Caki2 (cell line): ENCODE results near the gene SBNO2. TPM values are rescaled to one million over a fixed set of nuclear protein-coding genes. Genes with fewer than 3 reads are reported as not detected.
"Not testable (repeated sequence)": the region's sequence is repeated elsewhere in the genome, so short reads cannot be mapped to it uniquely, and the experiment has no call there.

Experiments
- DNase-seq: peaks from one replicate; pipeline ENCODE4 v3.0.0-alpha.2; 2015; ENCODE audit warnings: low read depth
- in situ Hi-C: cut with HindIII; loops from 2 replicates; pipeline ENCODE4 v1.10.0; 2016; ENCODE audit warnings: low sequenced_read_pairs, low pct_unique_long_range_greater_than_20kb, mixed read lengths
- total RNA-seq: library from RNA; depleted of rRNA; stranded (reverse); fragments of >200 nt; shearing (Covaris generic); gene quantifications from 2 replicates; pipeline ENCODE4 v1.2.3, GENCODE V29; 2014; ENCODE audit warnings: low replicate concordance

Gene SBNO2
- total RNA-seq, 1 experiment from 2014 or later, result 23.7 TPM

- no peak for DNase-seq
- in situ Hi-C loops, result no loop called here
Measured at GRCh38 chr19:1213391-1214286, 39.6 kb upstream of the SBNO2 start.

DNA sequence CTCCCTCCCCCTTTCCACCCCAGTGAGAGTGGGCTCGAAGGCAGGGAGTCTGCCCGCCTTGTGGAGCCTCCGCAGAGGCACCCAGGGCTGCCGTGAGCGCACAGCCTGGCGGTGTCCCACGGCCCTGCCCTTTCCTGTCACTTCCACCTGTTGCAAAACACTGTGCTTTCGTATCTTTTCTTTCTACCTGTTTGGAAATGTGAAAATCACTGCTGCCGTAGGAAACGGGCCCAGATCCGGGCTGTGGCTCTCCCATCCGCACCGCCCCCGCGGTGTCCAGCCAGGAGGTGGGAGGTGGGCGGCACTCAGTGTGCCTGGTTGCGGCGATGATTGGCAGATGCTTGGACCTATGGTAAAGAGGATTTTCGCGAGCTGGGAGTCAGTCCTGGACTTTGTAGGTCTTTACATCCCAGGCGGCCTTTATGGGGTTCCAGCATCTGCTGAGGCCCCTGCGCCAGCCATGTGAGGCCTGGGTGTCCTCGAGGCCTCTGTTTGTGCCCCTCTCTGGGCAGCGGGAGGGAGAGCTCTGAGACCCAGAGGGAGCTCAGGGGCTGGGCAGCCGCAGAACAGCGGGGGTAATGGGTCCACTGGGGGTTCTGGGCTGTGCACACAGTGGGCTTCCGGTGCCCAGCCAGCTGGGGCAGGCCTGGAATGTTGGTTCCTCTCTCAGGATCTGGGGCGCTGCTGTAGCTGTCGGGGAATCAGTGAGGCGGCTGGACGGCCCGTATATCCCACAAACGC is 37.6 kb upstream of the SBNO2 start:
- in situ Hi-C loops, result no loop called here
- no peak for DNase-seq

GRCh38 chr19:1210227-1210538 is 36.1 kb upstream of the SBNO2 start:
- in situ Hi-C loops, result no loop called here
- no peak for DNase-seq

DNA sequence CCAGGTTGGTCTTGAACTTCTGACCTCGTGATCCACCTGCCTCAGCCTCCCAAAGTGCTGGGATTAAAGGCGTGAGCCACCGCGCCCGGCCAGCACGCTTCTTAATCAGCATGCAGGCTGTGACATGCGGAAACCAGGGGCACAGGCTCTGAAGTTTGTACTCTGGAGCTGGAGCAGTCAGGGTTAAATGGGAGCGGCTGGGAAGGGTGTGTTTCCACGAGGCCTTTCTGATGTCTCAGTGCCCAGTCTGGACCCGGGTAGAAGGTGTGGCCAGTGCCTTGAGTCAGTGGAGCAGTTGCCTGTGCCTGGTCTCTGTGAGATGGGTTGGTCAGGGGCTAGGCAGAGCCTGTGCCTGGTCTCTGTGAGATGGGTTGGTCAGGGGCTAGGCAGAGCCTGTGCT is 34.8 kb upstream of the SBNO2 start:
- DNase-seq, in situ Hi-C loops: not testable (repeated sequence)

GRCh38 chr19:1206864-1207450 is 32.9 kb upstream of the SBNO2 start:
- in situ Hi-C loops, result no loop called here
- DNase-seq, result no peak

GRCh38 chr19:1206150-1206863 is 32.2 kb upstream of the SBNO2 start:
- in situ Hi-C loops, result no loop called here
- DNase-seq, result no peak

- in situ Hi-C loops, result no loop called here
- peak; percentile 89 for DNase-seq
Measured at GRCh38 chr19:1205114-1206099, 31.3 kb upstream of the SBNO2 start, which contains the start of gene STK11. STK11 (plus strand) TSS chr19:1205778; CDS start chr19:1206914, 1,136 bp downstream.

DNA sequence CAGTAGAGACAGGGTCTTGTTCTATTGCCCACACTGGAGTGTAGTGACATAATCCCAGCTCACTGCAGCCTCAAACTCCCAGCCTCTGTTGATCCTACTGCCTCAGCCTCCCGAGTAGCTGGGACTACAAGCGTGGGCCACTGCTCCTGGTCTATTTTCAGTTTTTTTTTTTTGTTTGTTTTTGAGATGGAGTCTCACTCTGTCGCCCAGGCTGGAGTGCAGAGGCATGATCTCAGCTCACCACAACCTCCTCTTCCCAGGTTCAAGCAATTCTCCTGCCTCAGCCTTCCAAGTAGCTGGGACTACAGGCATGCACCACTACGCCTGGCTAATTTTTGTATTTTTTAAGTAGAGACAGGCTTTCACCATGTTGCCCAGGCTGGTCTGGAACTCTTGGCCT is 26.5 kb upstream of the SBNO2 start:
- DNase-seq, in situ Hi-C loops: not testable (repeated sequence)

GRCh38 chr19:1199531-1199930 is 25.5 kb upstream of the SBNO2 start:
- in situ Hi-C loops, result no loop called here

GRCh38 chr19:1189419-1189818 is 15.4 kb upstream of the SBNO2 start:
- in situ Hi-C loops, result no loop called here
- DNase-seq, result peak; percentile 79

More at GRCh38 chr19:1199531-1199930, 25.5 kb upstream of the SBNO2 start:
- DNase-seq, result no peak

- DNase-seq, result peak; percentile 87
- in situ Hi-C loops, result no loop called here
Measured at GRCh38 chr19:1183543-1184172, 9.6 kb upstream of the SBNO2 start.

DNA sequence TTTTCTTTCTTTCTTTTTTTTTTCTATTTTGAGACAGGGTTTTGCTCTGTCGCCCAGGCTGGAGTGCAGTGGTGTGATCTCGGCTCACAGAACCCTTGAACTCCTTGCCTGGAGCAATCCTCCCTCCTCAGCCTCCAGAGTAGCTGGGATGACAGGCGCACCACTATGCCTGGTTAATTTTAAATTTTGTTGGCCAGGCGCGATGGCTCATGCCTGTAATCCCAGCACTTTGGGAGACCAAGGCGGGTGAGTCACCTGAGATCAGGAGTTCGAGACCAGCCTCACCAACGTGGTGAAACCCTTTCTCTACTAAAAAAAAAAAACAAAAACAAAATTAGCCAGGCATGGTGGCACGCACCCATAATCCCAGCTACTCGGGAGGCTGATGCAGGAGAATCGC is 8.7 kb upstream of the SBNO2 start:
- in situ Hi-C loops, result no loop called here

DNA sequence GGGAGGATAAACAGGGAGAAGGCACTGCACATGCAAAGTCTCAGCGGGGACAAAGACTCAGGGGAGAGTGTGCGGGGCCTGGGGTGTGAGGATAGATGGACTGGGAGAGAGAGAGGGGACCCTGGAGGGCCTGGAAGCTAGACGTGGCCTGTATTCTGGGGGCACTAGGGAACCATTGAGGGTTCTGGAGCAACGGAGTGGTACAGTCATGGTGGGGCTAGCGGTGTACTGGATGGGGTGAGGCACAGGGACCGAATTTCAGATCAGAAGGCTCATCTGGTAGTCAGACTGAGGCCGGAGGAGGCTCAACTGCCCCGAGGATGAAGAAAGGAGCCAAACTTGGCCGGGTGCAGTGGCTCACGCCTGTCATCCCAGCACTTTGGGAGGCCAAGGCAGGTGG is 8.0 kb upstream of the SBNO2 start:
- DNase-seq, result no peak
- in situ Hi-C loops, result no loop called here

More for the DNA sequence above, 8.7 kb upstream of the SBNO2 start:
- peak; percentile 59 for DNase-seq

DNA sequence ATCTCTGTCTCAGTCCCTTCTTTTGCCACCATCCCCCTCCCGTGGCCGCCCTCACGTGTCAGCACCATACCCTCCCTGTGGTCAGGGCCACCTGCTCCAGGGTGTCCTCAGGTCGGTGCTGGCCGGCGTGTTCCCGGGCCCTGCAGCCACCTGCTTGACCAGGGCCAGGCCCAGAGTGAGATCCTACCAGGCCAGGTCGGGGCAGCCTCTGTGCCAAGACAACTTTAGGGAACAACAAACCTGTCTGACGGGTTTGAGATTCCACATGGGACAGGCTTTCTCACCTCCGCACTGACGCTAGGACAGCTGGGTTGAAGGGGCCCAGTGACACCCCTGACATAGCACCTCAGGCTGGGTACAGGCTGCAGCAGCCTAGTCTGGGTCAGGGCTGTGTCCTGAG is 7.5 kb upstream of the SBNO2 start:
- DNase-seq, result no peak
- in situ Hi-C loops, result no loop called here

GRCh38 chr19:1177322-1178114 is 3.5 kb upstream of the SBNO2 start:
- in situ Hi-C loops, result no loop called here
- DNase-seq, result peak; percentile 87

- DNase-seq, result no peak
- in situ Hi-C loops, result no loop called here
Measured at GRCh38 chr19:1173159-1173844, 766 bp downstream of the SBNO2 start.
